ENCODE data around the gene TMEM132D.
"Not testable (repeated sequence)": the region's sequence is repeated elsewhere in the genome, so short reads cannot be mapped to it uniquely, and the experiment has no call there.

The TMEM132D gene

GRCh38 chr12:129064209-129064855, 839.5 kb downstream of the TMEM132D start:
- DNase-seq (ENCODE audit: low spot score) = no peak

GRCh38 chr12:129063600-129063999, 840.2 kb downstream of the TMEM132D start:
- no peak for DNase-seq (ENCODE audit: low spot score)

GRCh38 chr12:129053232-129053631, 850.6 kb downstream of the TMEM132D start:
- DNase-seq (ENCODE audit: low spot score) = no peak

- DNase-seq (ENCODE audit: low spot score) = no peak
Observed at GRCh38 chr12:129052373-129052772, 851.5 kb downstream of the TMEM132D start.

GRCh38 chr12:129049917-129050316, 853.9 kb downstream of the TMEM132D start:
- no peak for DNase-seq (ENCODE audit: low spot score)

GRCh38 chr12:129043334-129043733, 860.5 kb downstream of the TMEM132D start:
- DNase-seq (ENCODE audit: low spot score) = not testable (repeated sequence)

GRCh38 chr12:129036135-129036534, 867.7 kb downstream of the TMEM132D start:
- no peak for DNase-seq (ENCODE audit: low spot score)

GRCh38 chr12:129034558-129035289, 869.1 kb downstream of the TMEM132D start:
- DNase-seq (ENCODE audit: low spot score) = no peak

GRCh38 chr12:129028844-129029243, 875.0 kb downstream of the TMEM132D start:
- no peak for DNase-seq (ENCODE audit: low spot score)

GRCh38 chr12:129025055-129025454, 878.8 kb downstream of the TMEM132D start:
- no peak for DNase-seq (ENCODE audit: low spot score)
